Activated T-helper 17 cell treated with anti-CD3 and anti-CD28 coated beads, Interleukin-2, amount 50 U/mL, for 72 hours (primary cell): Measurements from ENCODE around the gene KCNQ1. TPM values are rescaled to one million over a fixed set of nuclear protein-coding genes. Genes with fewer than 3 reads are reported as not detected.

Experiments used
- ATAC-seq: fragments of 150-1000 bp; cut with Tn5 transposase; replicated peaks from 2 replicates; pipeline ENCODE4 v1.10.0; 2021; ENCODE audit warnings: mild to moderate bottlenecking, moderate library complexity
- H3K27ac Mint-ChIP-seq: one replicate; pipeline ENCODE4 v1.8.0; 2022; ENCODE audit warnings: mixed read lengths
- H3K27me3 Mint-ChIP-seq: one replicate; pipeline ENCODE4 v1.8.0; 2022; ENCODE audit warnings: mixed read lengths
- H3K36me3 Mint-ChIP-seq: one replicate; pipeline ENCODE4 v1.8.0; 2022; ENCODE audit warnings: low read depth, mild to moderate bottlenecking, mixed read lengths
- H3K4me1 Mint-ChIP-seq: one replicate; pipeline ENCODE4 v1.8.0; 2022; ENCODE audit warnings: mixed read lengths
- H3K4me3 Mint-ChIP-seq: one replicate; pipeline ENCODE4 v1.8.0; 2022; ENCODE audit warnings: mild to moderate bottlenecking, mixed read lengths
- H3K9me3 Mint-ChIP-seq: one replicate; pipeline ENCODE4 v1.8.0; 2022; ENCODE audit warnings: mixed read lengths
- total RNA-seq, 2 donors: library from RNA; stranded (reverse); gene quantifications; one replicate each; pipeline ENCODE4 v1.2.3, GENCODE V29; 2022

KCNQ1 gene
- total RNA-seq, 2 donors from 2014 or later = 7.0 to 9.7 TPM

DNA sequence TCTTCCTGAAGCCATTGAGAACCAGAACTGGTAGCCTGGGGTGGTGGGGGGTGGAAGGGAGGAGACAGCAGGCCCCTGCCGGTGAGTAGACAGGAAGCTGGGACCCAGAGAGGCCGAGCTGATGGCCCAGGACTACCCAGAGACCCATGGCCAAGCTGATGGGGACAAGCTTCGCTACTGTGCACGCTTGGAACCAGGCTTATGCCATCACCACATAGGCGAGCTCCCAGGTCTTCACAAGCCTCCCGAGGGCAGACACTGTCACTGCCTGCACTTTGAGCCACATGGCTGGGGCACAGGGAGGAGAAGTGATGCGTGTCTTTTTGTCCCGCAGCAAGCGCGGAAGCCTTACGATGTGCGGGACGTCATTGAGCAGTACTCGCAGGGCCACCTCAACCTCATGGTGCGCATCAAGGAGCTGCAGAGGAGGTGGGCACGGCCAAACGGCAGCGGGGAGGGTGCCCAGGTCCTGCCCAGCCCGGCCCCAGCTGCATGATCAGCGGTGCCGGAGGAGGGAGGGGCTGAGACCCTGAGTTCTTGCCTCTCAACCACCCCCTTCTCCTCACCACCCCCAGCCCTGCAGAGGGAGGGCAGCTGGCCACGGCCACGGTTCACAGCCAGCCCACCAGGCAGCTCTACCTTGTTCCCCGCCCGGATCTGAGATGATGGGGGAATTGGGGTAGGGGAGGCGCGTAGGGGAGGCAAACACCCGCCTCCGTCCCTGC lies 331.0 kb downstream of the KCNQ1 start:
- Mint-ChIP-seq H3K9me3 (no peaks in the 10 kb centered on the region), H3K27me3 (no peaks in the 10 kb centered on the region), H3K36me3 (no peaks in the 10 kb centered on the region), H3K4me1 (peaks cover 11% of the 10 kb centered on the region), H3K27ac (no peak overlapping the region), H3K4me3 (no peak overlapping the region)
- no peak for ATAC-seq

DNA sequence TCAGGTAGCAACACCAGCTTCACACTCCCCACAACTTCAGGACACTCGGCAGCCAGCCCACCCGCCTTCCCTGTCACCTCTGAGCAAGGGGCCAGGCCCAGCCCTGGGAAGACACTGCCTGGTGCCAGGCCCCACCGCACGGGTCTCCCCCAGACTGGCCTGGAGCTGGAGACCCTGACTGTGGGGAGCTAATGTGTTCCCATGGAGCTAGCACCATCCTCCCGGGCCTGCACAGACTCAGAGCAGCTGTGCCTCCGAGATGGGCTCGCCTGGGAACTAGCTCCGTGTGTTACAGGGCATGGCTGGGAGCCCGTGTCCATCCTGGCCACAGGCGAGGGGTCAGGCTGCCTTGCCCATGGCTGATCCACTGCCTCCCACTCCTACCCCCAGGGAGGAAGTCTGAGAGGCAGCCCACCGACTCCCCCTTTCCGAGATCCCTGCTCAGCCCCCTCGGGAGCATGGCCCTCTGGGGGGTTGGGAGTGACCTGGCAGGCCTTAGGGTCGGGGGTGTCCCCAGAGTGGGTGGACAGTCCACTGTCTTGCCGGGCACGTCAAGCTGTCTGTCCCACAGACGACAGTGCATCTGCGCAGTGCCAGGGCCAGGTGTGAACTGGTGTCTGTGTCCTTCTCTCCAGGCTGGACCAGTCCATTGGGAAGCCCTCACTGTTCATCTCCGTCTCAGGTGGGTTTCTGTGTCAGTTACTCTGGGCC lies 331.7 kb downstream of the KCNQ1 start:
- Mint-ChIP-seq H3K4me3 (no peak overlapping the region), H3K27ac (no peak overlapping the region), H3K9me3 (no peaks in the 10 kb centered on the region), H3K4me1 (peaks cover 11% of the 10 kb centered on the region), H3K36me3 (no peaks in the 10 kb centered on the region), H3K27me3 (no peaks in the 10 kb centered on the region)
- ATAC-seq = no peak

DNA sequence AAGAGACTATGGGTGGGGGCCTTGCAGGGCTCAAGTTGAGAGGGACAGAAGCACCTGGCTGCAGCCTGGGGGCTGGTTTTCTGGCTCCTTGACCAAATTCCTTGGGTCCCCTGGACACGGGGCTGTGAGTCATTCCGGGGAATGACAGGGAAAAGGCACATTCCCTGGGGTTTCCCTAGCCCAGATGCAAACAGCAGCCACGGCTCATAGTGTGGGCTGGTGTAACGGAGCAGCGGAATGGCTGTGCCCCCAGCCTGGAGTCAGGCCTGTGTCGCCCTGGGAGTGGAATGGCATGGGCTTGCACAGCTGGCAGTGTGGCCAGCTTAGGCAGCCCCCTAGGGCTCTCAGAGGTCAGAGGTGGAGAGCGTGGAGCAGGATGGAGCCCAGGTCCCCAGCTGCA lies 332.6 kb downstream of the KCNQ1 start:
- Mint-ChIP-seq H3K4me1 (peaks cover 11% of the 10 kb centered on the region), H3K36me3 (no peaks in the 10 kb centered on the region), H3K27me3 (no peaks in the 10 kb centered on the region), H3K9me3 (no peaks in the 10 kb centered on the region), H3K27ac (no peak overlapping the region), H3K4me3 (no peak overlapping the region)
- ATAC-seq = no peak

DNA sequence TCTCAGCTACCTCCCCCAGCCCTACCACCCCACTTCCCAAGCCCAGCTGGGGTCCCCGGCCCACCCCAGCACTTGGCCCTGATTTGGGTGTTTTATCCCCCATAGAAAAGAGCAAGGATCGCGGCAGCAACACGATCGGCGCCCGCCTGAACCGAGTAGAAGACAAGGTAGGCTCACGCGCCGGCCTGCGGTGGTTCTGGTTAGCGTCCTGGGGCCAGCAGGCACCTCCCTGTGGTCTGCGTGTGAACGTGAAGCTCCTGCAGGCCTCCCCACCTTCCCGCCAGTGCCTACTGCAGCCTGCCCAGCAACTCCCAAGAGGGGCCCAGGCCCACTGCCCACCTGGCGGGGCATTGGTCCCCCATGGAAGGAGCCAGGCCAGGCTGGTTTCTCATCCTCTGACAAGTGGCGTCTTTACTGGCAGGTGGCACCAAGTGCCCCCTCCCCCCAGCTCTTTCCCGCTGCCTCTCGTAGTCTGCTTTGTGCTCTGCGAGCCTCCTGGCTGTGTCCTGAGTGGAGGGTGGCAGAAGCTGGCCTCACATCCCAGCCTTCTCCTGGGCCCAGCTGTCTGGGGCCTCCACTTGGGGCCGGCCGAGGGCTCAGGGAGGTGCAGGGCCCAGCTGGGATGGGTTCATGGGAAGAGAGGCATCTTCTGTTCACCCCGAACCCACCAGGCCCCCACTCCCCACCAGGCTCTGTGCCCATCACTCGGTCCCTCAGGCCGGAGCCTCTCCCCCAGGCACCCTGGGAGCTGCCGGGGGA lies 333.2 kb downstream of the KCNQ1 start:
- no peaks in the 10 kb centered on the region for H3K27me3 Mint-ChIP-seq
- H3K36me3 Mint-ChIP-seq = no peaks in the 10 kb centered on the region
- H3K4me1 Mint-ChIP-seq = peaks cover 7% of the 10 kb centered on the region
- ATAC-seq = no peak
- no peak overlapping the region for H3K4me3 Mint-ChIP-seq
- no peak overlapping the region for H3K27ac Mint-ChIP-seq
- no peaks in the 10 kb centered on the region for H3K9me3 Mint-ChIP-seq

DNA sequence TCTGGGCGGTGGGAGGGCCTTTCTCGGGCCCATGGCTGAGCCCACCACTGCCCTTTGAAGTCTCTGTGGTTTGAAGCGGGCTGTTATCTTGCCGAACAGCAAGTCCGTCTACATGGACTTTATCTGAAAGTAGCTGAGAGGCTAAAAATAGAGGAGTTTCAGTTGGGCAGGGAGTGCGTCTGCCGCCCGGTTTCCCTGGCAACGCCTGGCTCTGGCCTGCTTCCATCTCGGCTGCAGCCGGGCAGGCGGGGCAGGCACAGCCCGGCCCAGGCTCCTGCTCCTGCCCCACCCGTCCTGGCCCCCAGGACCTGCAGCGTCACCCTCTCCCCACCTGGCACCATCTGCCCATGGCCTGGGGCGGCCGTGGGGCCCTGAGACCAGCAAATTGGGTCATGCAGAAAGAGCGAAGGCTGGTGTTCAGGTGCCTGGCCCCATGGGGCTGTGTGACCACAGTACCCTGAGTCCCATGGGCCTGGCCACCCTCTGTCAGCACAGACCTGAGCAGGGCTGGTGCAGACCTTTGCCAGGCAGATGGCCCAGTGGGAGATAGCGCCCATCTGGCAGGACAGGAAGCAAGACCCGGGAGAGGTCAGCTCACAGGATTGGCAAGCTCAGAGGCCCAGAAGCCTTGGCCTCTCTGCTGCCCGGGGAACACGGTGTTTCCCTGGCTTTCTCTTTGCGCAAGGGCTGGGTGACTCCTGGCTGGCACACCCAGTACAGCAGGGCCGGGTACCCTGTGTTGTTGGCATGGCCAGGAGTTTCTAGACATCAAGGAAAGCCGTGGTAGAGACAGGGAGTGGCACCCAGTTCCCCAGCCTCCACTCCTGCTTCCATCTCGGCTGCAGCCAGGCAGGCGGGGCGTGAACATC lies 334.1 kb downstream of the KCNQ1 start:
- peaks cover 1% of the 10 kb centered on the region for H3K4me1 Mint-ChIP-seq
- no peak overlapping the region for H3K4me3 Mint-ChIP-seq
- no peaks in the 10 kb centered on the region for H3K9me3 Mint-ChIP-seq
- no peaks in the 10 kb centered on the region for H3K27me3 Mint-ChIP-seq
- no peak for ATAC-seq
- no peak overlapping the region for H3K27ac Mint-ChIP-seq
- no peaks in the 10 kb centered on the region for H3K36me3 Mint-ChIP-seq

DNA sequence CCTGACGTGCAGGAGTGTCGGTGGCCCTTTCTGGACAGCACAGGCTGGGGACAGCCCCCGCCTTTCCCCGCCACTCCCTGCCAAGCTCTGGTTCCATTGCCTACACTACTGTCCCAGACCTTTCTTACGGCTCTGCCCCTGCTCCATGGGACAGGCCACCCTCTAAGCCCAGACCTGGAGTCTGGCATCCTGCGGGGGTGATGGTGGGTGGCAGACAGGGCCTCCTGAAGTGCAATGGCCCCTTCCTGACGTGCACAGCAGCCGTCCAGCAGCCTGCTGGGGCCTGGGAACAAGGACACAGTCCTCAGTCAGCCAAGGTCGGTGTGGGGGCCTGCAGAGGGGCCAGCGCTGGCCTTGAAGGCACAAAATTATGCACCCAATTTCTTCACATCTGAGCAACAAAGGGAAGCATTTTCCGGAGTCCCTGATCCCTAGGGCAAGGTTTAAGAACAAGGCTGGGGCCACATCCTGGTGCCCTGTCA lies 334.7 kb downstream of the KCNQ1 start:
- Mint-ChIP-seq H3K27me3 (no peaks in the 10 kb centered on the region), H3K4me3 (no peak overlapping the region), H3K9me3 (no peaks in the 10 kb centered on the region), H3K36me3 (no peaks in the 10 kb centered on the region), H3K27ac (no peak overlapping the region), H3K4me1 (no peaks in the 10 kb centered on the region)
- no peak for ATAC-seq

DNA sequence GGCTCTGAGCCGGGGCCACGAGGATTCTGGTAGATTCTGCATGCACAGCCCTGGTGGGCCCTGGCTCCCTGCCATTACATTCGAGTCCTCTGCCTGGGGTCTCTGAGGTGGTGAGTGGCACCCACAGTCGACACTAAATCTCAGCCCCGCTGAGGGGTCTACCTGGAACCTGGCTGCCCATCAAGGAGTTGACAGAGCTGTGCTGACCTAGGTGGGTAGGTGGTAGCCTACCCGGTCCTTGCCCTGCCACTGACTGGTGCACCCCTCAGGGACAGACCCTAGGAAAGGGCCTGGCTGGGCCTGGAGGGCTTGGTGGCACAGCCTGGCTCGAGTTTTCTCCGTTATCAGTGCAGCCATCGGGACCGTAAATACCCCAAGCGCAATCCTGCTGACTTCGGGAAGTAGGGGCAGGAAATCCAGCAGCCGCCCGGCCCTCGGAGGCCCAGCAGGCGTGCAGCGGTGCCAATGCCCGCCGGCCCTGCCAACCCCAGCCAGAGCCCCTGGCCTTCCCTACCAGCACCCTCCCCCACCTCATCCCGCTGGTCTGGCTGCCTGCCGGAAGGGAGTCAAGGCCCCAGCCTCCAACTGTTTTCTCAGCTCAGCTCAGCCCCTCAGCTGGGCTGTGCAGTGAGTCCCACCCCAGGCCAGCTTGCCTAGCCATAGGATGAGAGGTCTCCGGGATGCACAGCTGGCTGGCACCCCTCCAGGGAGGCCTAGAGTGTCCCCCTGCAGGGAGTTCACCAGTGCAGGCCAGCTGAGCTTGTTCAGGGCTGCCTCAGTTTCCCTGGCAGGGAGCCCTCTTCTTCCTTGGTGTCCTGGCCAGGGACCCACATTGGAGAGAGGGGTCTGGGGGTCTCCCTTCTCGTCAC lies 335.4 kb downstream of the KCNQ1 start:
- Mint-ChIP-seq H3K36me3 (no peaks in the 10 kb centered on the region), H3K9me3 (no peaks in the 10 kb centered on the region), H3K27ac (no peak overlapping the region), H3K4me3 (no peak overlapping the region), H3K27me3 (no peaks in the 10 kb centered on the region), H3K4me1 (no peaks in the 10 kb centered on the region)
- ATAC-seq = no peak

DNA sequence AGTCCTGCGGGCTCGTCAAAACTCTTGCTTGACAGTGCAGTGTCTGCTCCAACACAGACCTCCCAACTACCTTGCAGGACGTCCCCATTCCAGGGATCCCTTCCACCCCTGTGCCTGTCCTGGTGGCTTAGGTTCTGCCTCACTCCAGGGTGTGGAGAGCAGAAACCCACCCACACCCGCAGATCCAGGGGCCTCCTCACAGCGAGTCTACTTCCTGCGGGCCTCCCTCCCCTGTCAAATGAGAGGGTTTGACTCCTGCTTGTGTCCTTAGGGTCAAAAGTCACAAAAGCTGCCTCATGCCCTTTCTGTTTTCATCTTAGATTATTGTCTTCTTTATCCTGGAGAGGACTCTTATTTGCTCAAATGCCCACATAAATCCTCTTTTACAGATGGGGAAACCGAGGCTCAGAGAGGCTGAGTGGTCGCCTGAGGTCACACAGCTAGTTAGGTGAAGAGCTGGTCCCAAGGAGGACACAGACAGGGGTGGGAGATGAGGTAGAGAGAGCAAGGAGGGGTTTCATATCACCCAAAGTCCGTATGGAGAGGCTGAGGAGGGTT lies 336.1 kb downstream of the KCNQ1 start:
- ATAC-seq = no peak
- no peaks in the 10 kb centered on the region for H3K36me3 Mint-ChIP-seq
- H3K9me3 Mint-ChIP-seq = no peaks in the 10 kb centered on the region
- H3K27me3 Mint-ChIP-seq = no peaks in the 10 kb centered on the region
- H3K4me3 Mint-ChIP-seq = no peak overlapping the region
- H3K27ac Mint-ChIP-seq = no peak overlapping the region
- H3K4me1 Mint-ChIP-seq = no peaks in the 10 kb centered on the region

DNA sequence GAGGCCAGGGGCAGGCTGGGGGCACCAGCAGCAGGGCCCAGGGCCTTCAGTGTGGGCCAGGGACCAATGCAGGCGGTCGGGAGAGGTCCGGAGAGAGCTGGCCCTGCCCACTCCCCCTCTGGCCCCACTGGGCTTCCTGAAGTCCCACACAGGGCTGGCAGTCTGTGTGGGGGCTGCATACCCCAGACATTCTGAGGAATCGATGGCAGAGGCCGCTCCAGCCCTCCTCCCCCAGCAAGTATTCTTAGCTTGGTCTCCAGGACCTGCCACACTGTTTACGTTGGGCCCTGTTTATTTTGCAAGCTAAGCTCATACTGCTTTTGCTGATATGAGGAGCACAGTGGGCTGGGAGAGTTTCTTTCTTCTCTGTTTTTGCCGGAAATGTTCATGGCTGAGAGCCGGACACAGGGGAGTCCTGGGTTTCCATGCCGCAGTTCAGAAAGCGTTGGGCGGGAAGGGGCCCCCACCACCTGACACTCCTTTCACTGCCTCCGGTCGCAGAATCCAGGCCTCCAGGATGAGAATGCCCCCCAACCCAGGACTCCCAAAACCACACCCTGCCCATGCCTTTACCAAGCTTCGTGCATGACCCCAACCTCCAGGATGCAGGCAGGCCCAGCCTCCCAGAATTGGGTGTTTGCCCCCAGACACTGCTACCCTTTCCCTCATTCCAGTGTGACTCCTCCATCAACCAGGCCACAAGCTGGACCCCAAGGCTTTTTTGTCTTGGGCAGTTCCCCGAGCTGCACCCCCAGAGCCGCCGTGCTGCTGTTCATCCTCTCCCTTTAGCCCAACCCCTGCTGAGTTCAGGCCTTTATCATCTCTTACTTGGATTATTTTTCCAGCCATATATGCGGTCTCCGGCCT lies 336.8 kb downstream of the KCNQ1 start:
- Mint-ChIP-seq H3K4me1 (no peaks in the 10 kb centered on the region), H3K36me3 (no peaks in the 10 kb centered on the region), H3K27me3 (no peaks in the 10 kb centered on the region), H3K4me3 (no peak overlapping the region), H3K9me3 (no peaks in the 10 kb centered on the region), H3K27ac (no peak overlapping the region)
- ATAC-seq = no peak

DNA sequence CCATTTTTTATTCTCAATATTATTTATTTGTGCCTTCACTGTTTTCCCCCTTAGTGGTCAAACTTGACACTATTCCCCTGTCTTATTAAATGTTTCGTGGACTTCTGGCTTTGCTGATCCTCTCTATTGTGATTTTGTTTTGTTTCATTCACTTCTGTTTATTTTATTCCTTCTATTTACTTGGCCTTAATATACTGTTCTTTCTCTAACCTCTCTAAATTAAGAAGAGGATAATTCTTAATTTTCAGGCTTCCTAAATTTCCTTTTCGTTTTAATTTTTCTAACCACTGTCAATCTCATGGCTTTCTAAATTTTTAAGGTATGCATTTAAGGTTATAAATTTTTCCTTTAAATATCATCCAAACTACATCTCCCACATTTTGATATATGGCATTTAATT lies 338.0 kb downstream of the KCNQ1 start:
- H3K4me1 Mint-ChIP-seq = no peaks in the 10 kb centered on the region
- ATAC-seq = no peak
- H3K27me3 Mint-ChIP-seq = no peaks in the 10 kb centered on the region
- no peak overlapping the region for H3K27ac Mint-ChIP-seq
- no peak overlapping the region for H3K4me3 Mint-ChIP-seq
- no peaks in the 10 kb centered on the region for H3K9me3 Mint-ChIP-seq
- no peaks in the 10 kb centered on the region for H3K36me3 Mint-ChIP-seq

DNA sequence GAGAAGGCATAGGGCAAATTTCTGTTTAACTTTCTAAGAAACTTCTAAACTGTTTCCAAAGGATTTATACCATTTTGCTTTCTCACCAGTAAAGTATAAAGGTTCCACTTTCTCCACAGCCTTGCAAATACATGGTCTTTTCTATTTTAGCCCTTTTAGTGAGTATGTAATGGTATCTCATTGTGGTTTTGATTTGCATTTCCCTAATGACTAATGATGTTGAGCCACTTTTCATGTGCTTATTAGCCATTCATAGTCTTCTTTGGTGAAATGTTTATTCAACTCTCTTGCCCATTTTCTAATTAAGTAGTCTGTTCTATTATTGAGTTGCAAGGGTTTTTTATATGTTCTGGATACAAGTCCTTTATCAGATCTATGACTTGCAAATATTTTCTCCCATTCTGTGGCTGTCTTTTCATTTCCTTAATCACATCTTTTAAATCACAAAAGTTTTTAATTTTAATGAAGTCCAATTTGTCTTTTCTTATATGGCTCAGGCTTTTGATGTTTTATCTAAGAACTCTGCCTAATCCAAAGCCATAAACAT lies 338.8 kb downstream of the KCNQ1 start:
- Mint-ChIP-seq H3K36me3 (no peaks in the 10 kb centered on the region), H3K4me3 (no peak overlapping the region), H3K4me1 (no peaks in the 10 kb centered on the region), H3K27me3 (no peaks in the 10 kb centered on the region), H3K9me3 (no peaks in the 10 kb centered on the region), H3K27ac (no peak overlapping the region)
- ATAC-seq = no peak

DNA sequence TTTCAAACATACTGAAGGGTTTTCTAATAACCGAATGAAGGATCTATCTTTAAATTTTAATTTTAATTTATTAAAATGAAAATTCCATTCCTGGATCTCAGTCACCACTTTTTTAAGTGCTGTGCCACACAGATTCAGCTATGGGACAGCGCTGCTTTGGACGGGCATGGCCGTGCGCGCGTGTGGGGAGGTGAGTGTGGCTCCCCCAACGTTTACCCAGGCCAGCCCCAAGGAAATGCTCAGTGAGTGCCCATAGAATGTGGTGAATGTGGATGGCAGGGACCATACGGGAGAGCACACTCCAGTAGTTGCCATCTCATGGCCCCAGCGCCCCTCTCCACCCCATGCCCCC lies 343.0 kb downstream of the KCNQ1 start:
- Mint-ChIP-seq H3K36me3 (no peaks in the 10 kb centered on the region), H3K9me3 (no peaks in the 10 kb centered on the region), H3K4me3 (no peak overlapping the region), H3K4me1 (no peaks in the 10 kb centered on the region), H3K27ac (no peak overlapping the region), H3K27me3 (no peaks in the 10 kb centered on the region)
- ATAC-seq = no peak
